Thyroid gland (tissue), 4 donors: ENCODE measurements around the gene TMEM119.

Experiments used
- POLR2A ChIP-seq, 2 donors: fragments of 450-650 bp; IDR thresholded peaks; one replicate each; pipeline ENCODE4 v1.6.1; 2017; ENCODE audit warnings: antibody characterized with exemption in 2 of 2, mild to moderate bottlenecking in 2 of 2, moderate library complexity in 1 of 2
- TF ChIP-seq, protein P1 (sequence below), 6 experiments: fragments of 200-600 bp in 3 of 6; fragments of 450-650 bp in 3 of 6; sonication (generic) in 3 of 6; IDR thresholded peaks; one replicate each; pipeline ENCODE4 v1.5.1; 2016 to 2019; ENCODE audit warnings: antibody characterized with exemption in 6 of 6, mild to moderate bottlenecking in 2 of 6, inconsistent platforms in 1 of 6, moderate library complexity in 1 of 6

GRCh38 chr12:108641446-108642268, 43.8 kb upstream of the TMEM119 start:
- TF ChIP-seq, protein P1, sequence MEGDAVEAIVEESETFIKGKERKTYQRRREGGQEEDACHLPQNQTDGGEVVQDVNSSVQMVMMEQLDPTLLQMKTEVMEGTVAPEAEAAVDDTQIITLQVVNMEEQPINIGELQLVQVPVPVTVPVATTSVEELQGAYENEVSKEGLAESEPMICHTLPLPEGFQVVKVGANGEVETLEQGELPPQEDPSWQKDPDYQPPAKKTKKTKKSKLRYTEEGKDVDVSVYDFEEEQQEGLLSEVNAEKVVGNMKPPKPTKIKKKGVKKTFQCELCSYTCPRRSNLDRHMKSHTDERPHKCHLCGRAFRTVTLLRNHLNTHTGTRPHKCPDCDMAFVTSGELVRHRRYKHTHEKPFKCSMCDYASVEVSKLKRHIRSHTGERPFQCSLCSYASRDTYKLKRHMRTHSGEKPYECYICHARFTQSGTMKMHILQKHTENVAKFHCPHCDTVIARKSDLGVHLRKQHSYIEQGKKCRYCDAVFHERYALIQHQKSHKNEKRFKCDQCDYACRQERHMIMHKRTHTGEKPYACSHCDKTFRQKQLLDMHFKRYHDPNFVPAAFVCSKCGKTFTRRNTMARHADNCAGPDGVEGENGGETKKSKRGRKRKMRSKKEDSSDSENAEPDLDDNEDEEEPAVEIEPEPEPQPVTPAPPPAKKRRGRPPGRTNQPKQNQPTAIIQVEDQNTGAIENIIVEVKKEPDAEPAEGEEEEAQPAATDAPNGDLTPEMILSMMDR (IDR thresholded peaks at IDR 0.05) = no peak
- no peak for TF ChIP-seq POLR2A (IDR thresholded peaks at IDR 0.05)
